Liver (tissue), 9 donors: ENCODE data around the gene CCDC6. TPM values are rescaled to one million over a fixed set of nuclear protein-coding genes. Genes with fewer than 3 reads are reported as not detected.

Source experiments
- DNase-seq: peaks from one replicate; pipeline ENCODE4 v3.0.0-alpha.2; 2017; ENCODE audit warnings: low spot score
- H3K27ac ChIP-seq, 2 donors: one replicate each; pipeline ENCODE4 v1.7.0; 2013; ENCODE audit warnings: inconsistent platforms in 2 of 2, low read length in 2 of 2, control low read depth in 1 of 2, low read depth in 1 of 2, mild to moderate bottlenecking in 1 of 2
- H3K27me3 ChIP-seq, 4 donors: one replicate each; pipeline versions ENCODE4 v1.6.1 to v1.7.0; 2013; ENCODE audit warnings: low read length in 3 of 4, inconsistent platforms in 1 of 4, mild to moderate bottlenecking in 1 of 4, moderate library complexity in 1 of 4; ENCODE audit not compliant: control insufficient read depth in 4 of 4, insufficient read depth in 4 of 4
- H3K36me3 ChIP-seq, 4 donors: one replicate each; pipeline versions ENCODE4 v1.6.1 to v1.7.0; 2013; ENCODE audit warnings: low read length in 3 of 4, mild to moderate bottlenecking in 3 of 4, low read depth in 1 of 4, moderate library complexity in 1 of 4; ENCODE audit not compliant: control insufficient read depth in 4 of 4, insufficient read depth in 3 of 4
- H3K4me1 ChIP-seq, 4 donors: one replicate each; pipeline versions ENCODE4 v1.6.1 to v1.7.0; 2013; ENCODE audit warnings: low read length in 3 of 4, mild to moderate bottlenecking in 3 of 4, moderate library complexity in 1 of 4; ENCODE audit not compliant: control insufficient read depth in 4 of 4, insufficient read depth in 4 of 4
- H3K4me3 ChIP-seq, 3 donors: one replicate each; pipeline versions ENCODE4 v1.6.1 to v1.7.0; 2013; ENCODE audit warnings: low read length in 3 of 3, control low read depth in 1 of 3, low read depth in 1 of 3, mild to moderate bottlenecking in 1 of 3
- H3K9ac ChIP-seq, 2 donors: one replicate each; pipeline ENCODE4 v1.7.0; 2013; ENCODE audit warnings: low read length in 2 of 2, mild to moderate bottlenecking in 2 of 2, moderate library complexity in 2 of 2, control low read depth in 1 of 2, low read depth in 1 of 2
- H3K9me3 ChIP-seq, 4 donors: one replicate each; pipeline versions ENCODE4 v1.6.1 to v1.7.0; 2013; ENCODE audit warnings: low read length in 3 of 4; ENCODE audit not compliant: control insufficient read depth in 4 of 4
- FOXA2 ChIP-seq: IDR thresholded peaks from 2 replicates; pipeline ENCODE4 v1.6.1; 2016; ENCODE audit warnings: antibody characterized with exemption
- GABPA ChIP-seq, 2 donors: IDR thresholded peaks in 1 of 2; conservative IDR thresholded peaks in 1 of 2; 2 replicates each; pipeline ENCODE4 v1.6.1; 2016; ENCODE audit warnings: antibody characterized with exemption in 2 of 2, mild to moderate bottlenecking in 1 of 2, moderate library complexity in 1 of 2
- HNF4A ChIP-seq, 2 donors: conservative IDR thresholded peaks; 2 replicates each; pipeline ENCODE4 v1.6.1; 2016; ENCODE audit warnings: antibody characterized with exemption in 2 of 2, mild to moderate bottlenecking in 2 of 2
- HNF4G ChIP-seq: IDR thresholded peaks from 2 replicates; pipeline ENCODE4 v1.6.1; 2016; ENCODE audit warnings: antibody characterized with exemption
- JUND ChIP-seq, 2 donors: IDR thresholded peaks; 2 replicates each; pipeline ENCODE4 v1.6.1; 2016; ENCODE audit warnings: antibody characterized with exemption in 2 of 2
- MAX ChIP-seq: IDR thresholded peaks from 2 replicates; pipeline ENCODE4 v1.6.1; 2016; ENCODE audit warnings: antibody characterized with exemption
- NR2F2 ChIP-seq: IDR thresholded peaks from 2 replicates; pipeline ENCODE4 v1.6.1; 2016; ENCODE audit warnings: antibody characterized with exemption
- YY1 ChIP-seq: IDR thresholded peaks from 2 replicates; pipeline ENCODE4 v1.6.1; 2016; ENCODE audit warnings: antibody characterized with exemption, mild to moderate bottlenecking
- WGBS: extraction: QIAGEN DNeasy Blood & Tissue Kit; methylation state at CpG from one replicate; pipeline ENCODE4 v1.1.7; 2013; 5-methylcytosine and 5-hydroxymethylcytosine counted together
- polyA plus RNA-seq, 2 donors: library from polyadenylated mRNA; stranded (reverse) in 1 of 2; unstranded in 1 of 2; fragments of 200-250 nt in 1 of 2; fragments of >200 nt in 1 of 2; fragmentation: Nextera tagmentation in 1 of 2; extraction: Ambion mirVana in 1 of 2; gene quantifications; one replicate each; pipeline versions ENCODE4 v1.2.1 to v1.2.3, GENCODE V29; 2013 to 2015
- total RNA-seq, 2 donors: library from RNA; depleted of rRNA; stranded (reverse); fragments of >200 nt; gene quantifications; one replicate each; pipeline ENCODE4 v1.2.3, GENCODE V29; 2014
- TF ChIP-seq, protein P1 (sequence below): fragments of 150-350 bp; IDR thresholded peaks from 2 replicates; pipeline ENCODE4 v1.5.1; 2017; ENCODE audit warnings: improper control_type of control experiment, low read depth, low read length; ENCODE audit not compliant: missing input control
- TF ChIP-seq, protein P2 (sequence below): IDR thresholded peaks from 2 replicates; pipeline ENCODE4 v1.6.1; 2016; ENCODE audit warnings: antibody characterized with exemption
- TF ChIP-seq, protein P3 (sequence below): IDR thresholded peaks from 2 replicates; pipeline ENCODE4 v1.6.1; 2016; ENCODE audit warnings: antibody characterized with exemption
- donor health status: healthy.
- donor health status: healthy.
- donor health status: healthy.
- donor health status: healthy.
- donor health status: healthy.

The CCDC6 gene
- total and polyA plus RNA-seq, 4 donors = 4.7 to 14.3 (median 8.8) TPM

GRCh38 chr10:59823751-59824150 is 82.6 kb downstream of the CCDC6 start (continued):
- TF ChIP-seq, protein P1, sequence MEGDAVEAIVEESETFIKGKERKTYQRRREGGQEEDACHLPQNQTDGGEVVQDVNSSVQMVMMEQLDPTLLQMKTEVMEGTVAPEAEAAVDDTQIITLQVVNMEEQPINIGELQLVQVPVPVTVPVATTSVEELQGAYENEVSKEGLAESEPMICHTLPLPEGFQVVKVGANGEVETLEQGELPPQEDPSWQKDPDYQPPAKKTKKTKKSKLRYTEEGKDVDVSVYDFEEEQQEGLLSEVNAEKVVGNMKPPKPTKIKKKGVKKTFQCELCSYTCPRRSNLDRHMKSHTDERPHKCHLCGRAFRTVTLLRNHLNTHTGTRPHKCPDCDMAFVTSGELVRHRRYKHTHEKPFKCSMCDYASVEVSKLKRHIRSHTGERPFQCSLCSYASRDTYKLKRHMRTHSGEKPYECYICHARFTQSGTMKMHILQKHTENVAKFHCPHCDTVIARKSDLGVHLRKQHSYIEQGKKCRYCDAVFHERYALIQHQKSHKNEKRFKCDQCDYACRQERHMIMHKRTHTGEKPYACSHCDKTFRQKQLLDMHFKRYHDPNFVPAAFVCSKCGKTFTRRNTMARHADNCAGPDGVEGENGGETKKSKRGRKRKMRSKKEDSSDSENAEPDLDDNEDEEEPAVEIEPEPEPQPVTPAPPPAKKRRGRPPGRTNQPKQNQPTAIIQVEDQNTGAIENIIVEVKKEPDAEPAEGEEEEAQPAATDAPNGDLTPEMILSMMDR = no peak
- TF ChIP-seq HNF4G (no peak), FOXA2 (no peak)
- TF ChIP-seq, protein P2, sequence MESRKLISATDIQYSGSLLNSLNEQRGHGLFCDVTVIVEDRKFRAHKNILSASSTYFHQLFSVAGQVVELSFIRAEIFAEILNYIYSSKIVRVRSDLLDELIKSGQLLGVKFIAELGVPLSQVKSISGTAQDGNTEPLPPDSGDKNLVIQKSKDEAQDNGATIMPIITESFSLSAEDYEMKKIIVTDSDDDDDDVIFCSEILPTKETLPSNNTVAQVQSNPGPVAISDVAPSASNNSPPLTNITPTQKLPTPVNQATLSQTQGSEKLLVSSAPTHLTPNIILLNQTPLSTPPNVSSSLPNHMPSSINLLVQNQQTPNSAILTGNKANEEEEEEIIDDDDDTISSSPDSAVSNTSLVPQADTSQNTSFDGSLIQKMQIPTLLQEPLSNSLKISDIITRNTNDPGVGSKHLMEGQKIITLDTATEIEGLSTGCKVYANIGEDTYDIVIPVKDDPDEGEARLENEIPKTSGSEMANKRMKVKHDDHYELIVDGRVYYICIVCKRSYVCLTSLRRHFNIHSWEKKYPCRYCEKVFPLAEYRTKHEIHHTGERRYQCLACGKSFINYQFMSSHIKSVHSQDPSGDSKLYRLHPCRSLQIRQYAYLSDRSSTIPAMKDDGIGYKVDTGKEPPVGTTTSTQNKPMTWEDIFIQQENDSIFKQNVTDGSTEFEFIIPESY = no peak

GRCh38 chr10:59823111-59823510 is 83.2 kb downstream of the CCDC6 start:
- H3K27me3 ChIP-seq = no peaks in the 10 kb centered on the region
- no peak for DNase-seq
- TF ChIP-seq HNF4G = no peak
- TF ChIP-seq, protein P3, sequence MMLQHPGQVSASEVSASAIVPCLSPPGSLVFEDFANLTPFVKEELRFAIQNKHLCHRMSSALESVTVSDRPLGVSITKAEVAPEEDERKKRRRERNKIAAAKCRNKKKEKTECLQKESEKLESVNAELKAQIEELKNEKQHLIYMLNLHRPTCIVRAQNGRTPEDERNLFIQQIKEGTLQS = no peak
- TF ChIP-seq GABPA (IDR thresholded peaks at IDR 0.05 in 1 of 2, conservative IDR thresholded peaks at IDR 0.05 in 1 of 2) = no peak
- TF ChIP-seq HNF4A (conservative IDR thresholded peaks at IDR 0.05) = no peak
- no peak for TF ChIP-seq MAX
- 97% methylated on average over 6 of the region's 6 CpGs for WGBS
- no peaks in the 10 kb centered on the region for H3K4me1 ChIP-seq
- no peak overlapping the region for H3K9ac ChIP-seq
- no peak overlapping the region for H3K27ac ChIP-seq
- no peak overlapping the region for H3K4me3 ChIP-seq
- H3K9me3 ChIP-seq = no peaks in the 10 kb centered on the region
- peaks cover 0 to 3% (median 0%) of the 10 kb centered on the region in 4 donors for H3K36me3 ChIP-seq

DNA sequence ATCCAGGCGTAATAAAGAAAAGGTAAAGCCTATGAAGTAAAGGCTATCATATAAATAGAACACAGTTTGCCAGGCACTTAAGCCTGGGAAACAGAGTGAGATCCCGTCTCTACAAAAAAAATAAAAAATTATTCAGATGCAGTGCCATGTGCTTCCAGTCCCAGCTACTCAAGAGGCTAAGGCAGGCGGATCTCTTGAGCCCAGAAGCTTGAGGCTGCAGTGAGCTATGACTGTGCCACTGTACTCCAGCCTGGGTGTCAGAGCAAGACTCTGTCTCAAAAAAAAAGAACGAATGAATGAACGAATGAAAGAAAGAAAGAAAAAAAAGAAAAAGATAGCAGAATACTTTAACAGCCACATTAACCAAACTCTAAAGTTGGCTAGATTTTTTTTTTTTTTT is 85.9 kb downstream of the CCDC6 start:
- H3K9me3 ChIP-seq = no peaks in the 10 kb centered on the region
- no peaks in the 10 kb centered on the region for H3K4me1 ChIP-seq
- WGBS = 91% methylated on average over 5 of the region's 5 CpGs
- no peak for DNase-seq
- H3K36me3 ChIP-seq = peaks cover 0 to 6% (median 0%) of the 10 kb centered on the region in 4 donors
- TF ChIP-seq NR2F2 (no peak), YY1 (no peak), MAX (no peak), HNF4A (conservative IDR thresholded peaks at IDR 0.05) (no peak), JUND (IDR thresholded peaks at IDR 0.05) (no peak), GABPA (IDR thresholded peaks at IDR 0.05 in 1 of 2, conservative IDR thresholded peaks at IDR 0.05 in 1 of 2) (no peak)
- TF ChIP-seq, protein P3 = no peak
- no peaks in the 10 kb centered on the region for H3K27me3 ChIP-seq
- H3K27ac ChIP-seq = no peak overlapping the region
- no peak overlapping the region for H3K4me3 ChIP-seq
- H3K9ac ChIP-seq = no peak overlapping the region
